Measurements from ENCODE around the gene PKNOX2. TPM values are rescaled to one million over a fixed set of nuclear protein-coding genes. Genes with fewer than 3 reads are reported as not detected.

Gene PKNOX2
- total RNA-seq, 1 donor = under 0.01 TPM

GRCh38 chr11:125193841-125194240, 29.3 kb downstream of the PKNOX2 start:
- H3K9me3 ChIP-seq (ENCODE audit: low read depth, low read length) = no peaks in the 10 kb centered on the region
- no peak overlapping the region for H3K27ac ChIP-seq (ENCODE audit: low read depth, low read length)
- H4K20me1 ChIP-seq (ENCODE audit: insufficient read depth, low read length) = no peaks in the 10 kb centered on the region
- no peak overlapping the region for H2AFZ ChIP-seq (ENCODE audit: low read length)
- H3K36me3 ChIP-seq (ENCODE audit: insufficient read depth, low read length) = no peaks in the 10 kb centered on the region
- no peaks in the 10 kb centered on the region for H3K79me2 ChIP-seq (ENCODE audit: insufficient read depth, low read length)
- no peak overlapping the region for H3K4me2 ChIP-seq (ENCODE audit: insufficient read depth, low read length)
- no peak for DNase-seq (ENCODE audit: insufficient read length, low spot score, missing footprints)
- no peaks in the 10 kb centered on the region for H3K27me3 ChIP-seq (ENCODE audit: insufficient read depth, low read length)
- TF ChIP-seq CTCF (IDR thresholded peaks at IDR 0.05; ENCODE audit: extremely low read depth, low read depth, low read length) = no peak
- no peak overlapping the region for H3K4me3 ChIP-seq (ENCODE audit: insufficient read depth, low read length)
- H3K4me1 ChIP-seq (ENCODE audit: insufficient read depth, low read length) = no peaks in the 10 kb centered on the region

GRCh38 chr11:125199915-125200314, 35.4 kb downstream of the PKNOX2 start:
- Histone ChIP-seq H3K36me3 (ENCODE audit: insufficient read depth, low read length) (no peaks in the 10 kb centered on the region), H3K27me3 (ENCODE audit: insufficient read depth, low read length) (no peaks in the 10 kb centered on the region), H3K27ac (ENCODE audit: low read depth, low read length) (no peak overlapping the region), H3K4me3 (ENCODE audit: insufficient read depth, low read length) (no peak overlapping the region), H3K79me2 (ENCODE audit: insufficient read depth, low read length) (no peaks in the 10 kb centered on the region), H4K20me1 (ENCODE audit: insufficient read depth, low read length) (no peaks in the 10 kb centered on the region), H2AFZ (ENCODE audit: low read length) (no peak overlapping the region), H3K4me2 (ENCODE audit: insufficient read depth, low read length) (no peak overlapping the region), H3K9me3 (ENCODE audit: low read depth, low read length) (no peaks in the 10 kb centered on the region), H3K4me1 (ENCODE audit: insufficient read depth, low read length) (no peaks in the 10 kb centered on the region)
- TF ChIP-seq CTCF (IDR thresholded peaks at IDR 0.05; ENCODE audit: extremely low read depth, low read depth, low read length) = no peak
- DNase-seq (ENCODE audit: insufficient read length, low spot score, missing footprints) = no peak

- H4K20me1 ChIP-seq (ENCODE audit: insufficient read depth, low read length) = no peaks in the 10 kb centered on the region
- no peak overlapping the region for H3K4me3 ChIP-seq (ENCODE audit: insufficient read depth, low read length)
- H3K9me3 ChIP-seq (ENCODE audit: low read depth, low read length) = no peaks in the 10 kb centered on the region
- H3K79me2 ChIP-seq (ENCODE audit: insufficient read depth, low read length) = no peaks in the 10 kb centered on the region
- H2AFZ ChIP-seq (ENCODE audit: low read length) = no peak overlapping the region
- H3K4me1 ChIP-seq (ENCODE audit: insufficient read depth, low read length) = no peaks in the 10 kb centered on the region
- no peak overlapping the region for H3K27ac ChIP-seq (ENCODE audit: low read depth, low read length)
- H3K4me2 ChIP-seq (ENCODE audit: insufficient read depth, low read length) = no peak overlapping the region
- no peak for DNase-seq (ENCODE audit: insufficient read length, low spot score, missing footprints)
- TF ChIP-seq CTCF (IDR thresholded peaks at IDR 0.05; ENCODE audit: extremely low read depth, low read depth, low read length) = no peak
- no peaks in the 10 kb centered on the region for H3K27me3 ChIP-seq (ENCODE audit: insufficient read depth, low read length)
- no peaks in the 10 kb centered on the region for H3K36me3 ChIP-seq (ENCODE audit: insufficient read depth, low read length)
These were observed 35.9 kb downstream of the PKNOX2 start for GRCh38 chr11:125200441-125200840.

GRCh38 chr11:125201525-125202141, 37.1 kb downstream of the PKNOX2 start:
- no peaks in the 10 kb centered on the region for H3K9me3 ChIP-seq (ENCODE audit: low read depth, low read length)
- no peak overlapping the region for H3K4me3 ChIP-seq (ENCODE audit: insufficient read depth, low read length)
- H2AFZ ChIP-seq (ENCODE audit: low read length) = no peak overlapping the region
- no peak overlapping the region for H3K27ac ChIP-seq (ENCODE audit: low read depth, low read length)
- no peaks in the 10 kb centered on the region for H3K79me2 ChIP-seq (ENCODE audit: insufficient read depth, low read length)
- no peaks in the 10 kb centered on the region for H3K4me1 ChIP-seq (ENCODE audit: insufficient read depth, low read length)
- no peak overlapping the region for H3K4me2 ChIP-seq (ENCODE audit: insufficient read depth, low read length)
- no peaks in the 10 kb centered on the region for H4K20me1 ChIP-seq (ENCODE audit: insufficient read depth, low read length)
- DNase-seq (ENCODE audit: insufficient read length, low spot score, missing footprints) = no peak
- no peaks in the 10 kb centered on the region for H3K27me3 ChIP-seq (ENCODE audit: insufficient read depth, low read length)
- no peak for TF ChIP-seq CTCF (IDR thresholded peaks at IDR 0.05; ENCODE audit: extremely low read depth, low read depth, low read length)
- no peaks in the 10 kb centered on the region for H3K36me3 ChIP-seq (ENCODE audit: insufficient read depth, low read length)

All from osteoblast (primary cell).